Testis (tissue), 2 donors: ENCODE data around the gene AGBL4.

Experiments used
- CTCF ChIP-seq, 3 experiments: fragments of 450-650 bp in 2 of 3; fragments of 200-600 bp in 1 of 3; sonication (generic) in 1 of 3; IDR thresholded peaks; one replicate each; pipeline ENCODE4 v1.5.1; 2016 to 2019; ENCODE audit warnings: antibody characterized with exemption in 3 of 3, mild to moderate bottlenecking in 2 of 3, moderate library complexity in 1 of 3
- POLR2A ChIP-seq: fragments of 450-650 bp; IDR thresholded peaks from one replicate; pipeline ENCODE4 v1.6.1; 2017; ENCODE audit warnings: antibody characterized with exemption, mild to moderate bottlenecking, moderate library complexity

- TF ChIP-seq CTCF (IDR thresholded peaks at IDR 0.05) (no peak), POLR2A (no peak)
Measured at GRCh38 chr1:49346767-49347349, 676.9 kb downstream of the AGBL4 start.
